Measurements from ENCODE around the gene WFS1.

Gene WFS1

DNA sequence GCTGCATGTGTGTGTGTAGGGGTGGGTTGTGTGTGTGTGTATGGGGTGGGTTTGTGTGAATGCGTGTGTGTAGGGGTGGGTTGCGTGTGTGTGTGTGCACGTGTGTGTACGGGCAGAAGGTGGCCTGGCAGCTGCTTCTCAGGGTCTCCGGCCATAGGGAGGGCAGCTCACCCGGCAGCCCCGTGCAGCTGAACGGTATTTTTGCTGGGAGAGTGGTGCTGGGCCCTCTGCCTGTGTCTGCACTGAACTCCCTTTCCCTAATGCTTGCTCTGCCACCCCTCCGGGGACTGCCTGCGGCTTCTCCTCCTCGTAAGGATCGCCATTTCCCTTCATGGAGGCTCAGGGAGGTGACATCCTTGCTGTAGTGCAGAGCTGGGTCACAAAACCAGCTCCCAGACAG lies 30.2 kb downstream of the WFS1 start:
- Histone ChIP-seq H3K4me3 (ENCODE audit: insufficient read depth, low read length, poor library complexity, severe bottlenecking) (no peak overlapping the region), H3K9me2 (replicated peaks; ENCODE audit: insufficient read depth, low read length) (no peaks in the 10 kb centered on the region), H3K27me3 (ENCODE audit: low read length) (no peaks in the 10 kb centered on the region), H3F3A (ENCODE audit: insufficient read depth) (no peaks in the 10 kb centered on the region), H3K27ac (ENCODE audit: low read depth, low read length) (no peak overlapping the region), H3K79me2 (ENCODE audit: insufficient read depth, low read length) (no peaks in the 10 kb centered on the region), H3K9ac (ENCODE audit: low read length) (no peak overlapping the region), H2AFZ (ENCODE audit: low read depth, low read length, severe bottlenecking) (no peak overlapping the region), H3K9me3 (ENCODE audit: insufficient read depth, low read length) (no peaks in the 10 kb centered on the region), H3K4me2 (ENCODE audit: low read depth, low read length, poor library complexity, severe bottlenecking) (no peak overlapping the region), H3K36me3 (ENCODE audit: low read length) (no peaks in the 10 kb centered on the region), H4K20me1 (ENCODE audit: low read depth, low read length) (no peaks in the 10 kb centered on the region)
- no peak for TF ChIP-seq CTCF (IDR thresholded peaks at IDR 0.05; ENCODE audit: insufficient read depth, low read length, poor library complexity, severe bottlenecking)
- TF ChIP-seq EZH2phosphoT487 (conservative IDR thresholded peaks at IDR 0.05; ENCODE audit: low read length): no peak

GRCh38 chr4:6300359-6300758 lies 30.7 kb downstream of the WFS1 start:
- Histone ChIP-seq H3K27me3 (ENCODE audit: low read length) (no peaks in the 10 kb centered on the region), H3K36me3 (ENCODE audit: low read length) (no peaks in the 10 kb centered on the region), H3F3A (ENCODE audit: insufficient read depth) (no peaks in the 10 kb centered on the region)

DNA sequence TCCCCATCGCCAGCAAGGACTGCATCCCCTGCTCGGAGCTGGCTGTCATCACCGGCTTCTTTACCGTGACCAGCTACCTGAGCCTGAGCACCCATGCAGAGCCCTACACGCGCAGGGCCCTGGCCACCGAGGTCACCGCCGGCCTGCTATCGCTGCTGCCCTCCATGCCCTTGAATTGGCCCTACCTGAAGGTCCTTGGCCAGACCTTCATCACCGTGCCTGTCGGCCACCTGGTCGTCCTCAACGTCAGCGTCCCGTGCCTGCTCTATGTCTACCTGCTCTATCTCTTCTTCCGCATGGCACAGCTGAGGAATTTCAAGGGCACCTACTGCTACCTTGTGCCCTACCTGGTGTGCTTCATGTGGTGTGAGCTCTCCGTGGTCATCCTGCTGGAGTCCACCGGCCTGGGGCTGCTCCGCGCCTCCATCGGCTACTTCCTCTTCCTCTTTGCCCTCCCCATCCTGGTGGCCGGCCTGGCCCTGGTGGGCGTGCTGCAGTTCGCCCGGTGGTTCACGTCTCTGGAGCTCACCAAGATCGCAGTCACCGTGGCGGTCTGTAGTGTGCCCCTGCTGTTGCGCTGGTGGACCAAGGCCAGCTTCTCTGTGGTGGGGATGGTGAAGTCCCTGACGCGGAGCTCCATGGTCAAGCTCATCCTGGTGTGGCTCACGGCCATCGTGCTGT lies 31.5 kb downstream of the WFS1 start:
- no peak for TF ChIP-seq EZH2phosphoT487 (conservative IDR thresholded peaks at IDR 0.05; ENCODE audit: low read length)
- TF ChIP-seq CTCF (IDR thresholded peaks at IDR 0.05; ENCODE audit: insufficient read depth, low read length, poor library complexity, severe bottlenecking): no peak
- Histone ChIP-seq H3K9ac (ENCODE audit: low read length) (no peak overlapping the region), H3K27me3 (ENCODE audit: low read length) (no peaks in the 10 kb centered on the region), H3K27ac (ENCODE audit: low read depth, low read length) (no peak overlapping the region), H3K9me2 (replicated peaks; ENCODE audit: insufficient read depth, low read length) (no peaks in the 10 kb centered on the region), H3K9me3 (ENCODE audit: insufficient read depth, low read length) (no peaks in the 10 kb centered on the region), H3K4me3 (ENCODE audit: insufficient read depth, low read length, poor library complexity, severe bottlenecking) (no peak overlapping the region), H2AFZ (ENCODE audit: low read depth, low read length, severe bottlenecking) (no peak overlapping the region), H3F3A (ENCODE audit: insufficient read depth) (no peaks in the 10 kb centered on the region), H4K20me1 (ENCODE audit: low read depth, low read length) (no peaks in the 10 kb centered on the region), H3K4me2 (ENCODE audit: low read depth, low read length, poor library complexity, severe bottlenecking) (no peak overlapping the region), H3K36me3 (ENCODE audit: low read length) (no peaks in the 10 kb centered on the region), H3K79me2 (ENCODE audit: insufficient read depth, low read length) (no peaks in the 10 kb centered on the region)

More at GRCh38 chr4:6300359-6300758, 30.7 kb downstream of the WFS1 start:
- Histone ChIP-seq H2AFZ (ENCODE audit: low read depth, low read length, severe bottlenecking) (no peak overlapping the region), H3K9me3 (ENCODE audit: insufficient read depth, low read length) (no peaks in the 10 kb centered on the region), H3K27ac (ENCODE audit: low read depth, low read length) (no peak overlapping the region), H3K9me2 (replicated peaks; ENCODE audit: insufficient read depth, low read length) (no peaks in the 10 kb centered on the region), H4K20me1 (ENCODE audit: low read depth, low read length) (no peaks in the 10 kb centered on the region), H3K79me2 (ENCODE audit: insufficient read depth, low read length) (no peaks in the 10 kb centered on the region), H3K4me3 (ENCODE audit: insufficient read depth, low read length, poor library complexity, severe bottlenecking) (no peak overlapping the region), H3K4me2 (ENCODE audit: low read depth, low read length, poor library complexity, severe bottlenecking) (no peak overlapping the region), H3K9ac (ENCODE audit: low read length) (no peak overlapping the region)
- no peak for TF ChIP-seq EZH2phosphoT487 (conservative IDR thresholded peaks at IDR 0.05; ENCODE audit: low read length)
- TF ChIP-seq CTCF (IDR thresholded peaks at IDR 0.05; ENCODE audit: insufficient read depth, low read length, poor library complexity, severe bottlenecking): no peak
